ENCODE data around the gene ADAMTS6. TPM values are rescaled to one million over a fixed set of nuclear protein-coding genes. Genes with fewer than 3 reads are reported as not detected.

The ADAMTS6 gene
- total RNA-seq, 2 experiments from 2014 or later: 2.0 to 2.6 TPM

DNA sequence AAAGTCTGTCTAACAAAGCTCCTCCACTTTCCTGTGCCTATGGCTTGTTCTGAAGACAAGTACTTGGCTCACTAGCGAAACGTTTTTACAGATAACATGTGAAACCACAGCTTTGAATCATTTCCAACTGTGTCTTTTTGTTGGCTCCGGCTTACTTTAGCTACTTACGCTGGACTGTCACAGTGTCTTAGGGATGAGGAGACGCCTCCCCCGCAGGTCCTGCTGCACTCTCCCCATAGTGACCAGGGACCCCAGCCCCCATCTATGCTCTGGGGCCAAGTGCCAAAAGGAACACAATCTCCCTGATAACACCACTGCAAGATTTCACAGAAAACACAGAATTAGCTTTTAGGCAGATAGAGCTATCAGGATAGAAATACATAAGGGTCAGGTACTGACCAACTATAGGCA is 219.1 kb downstream of the ADAMTS6 start:
- Histone ChIP-seq H3K9me3 (ENCODE audit: control insufficient read depth in 1 of 2, insufficient read depth in 1 of 2, low read length in 2 of 2) (peaks cover 0 to 3% of the 10 kb centered on the region in 2 experiments), H3K4me3 (ENCODE audit: low read length) (no peak overlapping the region), H3K27me3 (ENCODE audit: control insufficient read depth in 1 of 2, insufficient read depth in 2 of 2, low read length in 2 of 2) (no peaks in the 10 kb centered on the region), H3K36me3 (ENCODE audit: insufficient read depth, low read length) (no peaks in the 10 kb centered on the region), H3K4me1 (ENCODE audit: insufficient read depth, low read length) (no peaks in the 10 kb centered on the region), H3K27ac (ENCODE audit: low read depth in 1 of 2, low read length in 2 of 2) (no peak overlapping the region)
- ChIA-PET CTCF (interaction anchor here (0.7 kb wide), 1 partner anchor 9 kb away, joined by 3 read pairs; no protein-coding TSS in a partner anchor), POLR2A (no interaction called here)
- Mint-ChIP-seq H3K4me3 (no peak overlapping the region), H3K36me3 (ENCODE audit: low read depth) (no peaks in the 10 kb centered on the region), H3K4me1 (ENCODE audit: low read depth) (no peaks in the 10 kb centered on the region), H3K27me3 (no peaks in the 10 kb centered on the region), H3K9me3 (no peaks in the 10 kb centered on the region), H3K27ac (no peak overlapping the region)
- ATAC-seq (ENCODE audit: poor library complexity) (no peak), DNase-seq (no peak)
- TF ChIP-seq, protein P1, sequence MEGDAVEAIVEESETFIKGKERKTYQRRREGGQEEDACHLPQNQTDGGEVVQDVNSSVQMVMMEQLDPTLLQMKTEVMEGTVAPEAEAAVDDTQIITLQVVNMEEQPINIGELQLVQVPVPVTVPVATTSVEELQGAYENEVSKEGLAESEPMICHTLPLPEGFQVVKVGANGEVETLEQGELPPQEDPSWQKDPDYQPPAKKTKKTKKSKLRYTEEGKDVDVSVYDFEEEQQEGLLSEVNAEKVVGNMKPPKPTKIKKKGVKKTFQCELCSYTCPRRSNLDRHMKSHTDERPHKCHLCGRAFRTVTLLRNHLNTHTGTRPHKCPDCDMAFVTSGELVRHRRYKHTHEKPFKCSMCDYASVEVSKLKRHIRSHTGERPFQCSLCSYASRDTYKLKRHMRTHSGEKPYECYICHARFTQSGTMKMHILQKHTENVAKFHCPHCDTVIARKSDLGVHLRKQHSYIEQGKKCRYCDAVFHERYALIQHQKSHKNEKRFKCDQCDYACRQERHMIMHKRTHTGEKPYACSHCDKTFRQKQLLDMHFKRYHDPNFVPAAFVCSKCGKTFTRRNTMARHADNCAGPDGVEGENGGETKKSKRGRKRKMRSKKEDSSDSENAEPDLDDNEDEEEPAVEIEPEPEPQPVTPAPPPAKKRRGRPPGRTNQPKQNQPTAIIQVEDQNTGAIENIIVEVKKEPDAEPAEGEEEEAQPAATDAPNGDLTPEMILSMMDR (IDR thresholded peaks at IDR 0.05): no peak
- intact Hi-C loops (cut with DNase I, micrococcal nuclease): no loop called here

DNA sequence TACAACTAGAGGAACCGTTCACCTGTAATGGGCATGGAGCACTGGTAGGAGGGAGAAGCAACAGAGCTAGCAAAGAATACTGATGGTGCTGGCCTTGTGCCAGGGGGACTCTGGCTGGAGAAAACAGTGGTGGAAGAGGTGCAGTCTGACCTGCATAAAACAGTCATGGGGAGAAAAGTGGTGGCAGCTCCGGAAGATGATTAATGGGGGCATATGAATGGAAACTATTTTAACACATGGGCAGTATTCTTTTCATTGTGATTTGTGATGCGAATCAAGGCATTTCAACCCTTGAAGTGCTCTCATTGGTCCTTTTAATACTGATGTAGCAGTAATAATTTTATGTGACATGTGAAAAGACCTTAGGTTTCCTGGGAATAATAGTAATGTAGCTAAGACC is 219.6 kb downstream of the ADAMTS6 start:
- TF ChIP-seq, protein P1 (IDR thresholded peaks at IDR 0.05): no peak
- H3K36me3 Mint-ChIP-seq (ENCODE audit: low read depth): no peaks in the 10 kb centered on the region
- ChIA-PET CTCF (interaction anchor here (0.9 kb wide), 1 partner anchor 11 kb away, joined by 3 read pairs; no protein-coding TSS in a partner anchor), POLR2A (no interaction called here)
- Histone ChIP-seq H3K27ac (ENCODE audit: low read depth in 1 of 2, low read length in 2 of 2) (no peak overlapping the region), H3K27me3 (ENCODE audit: control insufficient read depth in 1 of 2, insufficient read depth in 2 of 2, low read length in 2 of 2) (no peaks in the 10 kb centered on the region), H3K36me3 (ENCODE audit: insufficient read depth, low read length) (no peaks in the 10 kb centered on the region), H3K9me3 (ENCODE audit: control insufficient read depth in 1 of 2, insufficient read depth in 1 of 2, low read length in 2 of 2) (peaks cover 0 to 3% of the 10 kb centered on the region in 2 experiments), H3K4me1 (ENCODE audit: insufficient read depth, low read length) (no peaks in the 10 kb centered on the region), H3K4me3 (ENCODE audit: low read length) (no peak overlapping the region)
- no peak overlapping the region for H3K27ac Mint-ChIP-seq
- DNase-seq (no peak), ATAC-seq (ENCODE audit: poor library complexity) (no peak)
- no peaks in the 10 kb centered on the region for H3K4me1 Mint-ChIP-seq (ENCODE audit: low read depth)
- no peak overlapping the region for H3K4me3 Mint-ChIP-seq
- no peaks in the 10 kb centered on the region for H3K27me3 Mint-ChIP-seq
- H3K9me3 Mint-ChIP-seq: no peaks in the 10 kb centered on the region
- intact Hi-C loops (cut with DNase I, micrococcal nuclease): no loop called here

GRCh38 chr5:65261499-65261898 is 220.2 kb downstream of the ADAMTS6 start:
- CTCF ChIA-PET: interaction anchor here (0.9 kb wide), 1 partner anchor 11 kb away, joined by 3 read pairs; no protein-coding TSS in a partner anchor
- Mint-ChIP-seq H3K4me1 (ENCODE audit: low read depth) (no peaks in the 10 kb centered on the region), H3K36me3 (ENCODE audit: low read depth) (no peaks in the 10 kb centered on the region), H3K4me3 (no peak overlapping the region), H3K27ac (no peak overlapping the region), H3K27me3 (no peaks in the 10 kb centered on the region), H3K9me3 (no peaks in the 10 kb centered on the region)
- POLR2A ChIA-PET: no interaction called here
- H3K4me1 ChIP-seq (ENCODE audit: insufficient read depth, low read length): no peaks in the 10 kb centered on the region
- H3K36me3 ChIP-seq (ENCODE audit: insufficient read depth, low read length): no peaks in the 10 kb centered on the region
- no peak for ATAC-seq (ENCODE audit: poor library complexity)
- no peaks in the 10 kb centered on the region for H3K27me3 ChIP-seq (ENCODE audit: control insufficient read depth in 1 of 2, insufficient read depth in 2 of 2, low read length in 2 of 2)
- no peak for DNase-seq
- intact Hi-C loops (cut with DNase I, micrococcal nuclease): no loop called here
- H3K4me3 ChIP-seq (ENCODE audit: low read length): no peak overlapping the region
- peaks cover 0 to 3% of the 10 kb centered on the region in 2 experiments for H3K9me3 ChIP-seq (ENCODE audit: control insufficient read depth in 1 of 2, insufficient read depth in 1 of 2, low read length in 2 of 2)
- TF ChIP-seq, protein P1 (IDR thresholded peaks at IDR 0.05): no peak
- no peak overlapping the region for H3K27ac ChIP-seq (ENCODE audit: low read depth in 1 of 2, low read length in 2 of 2)

All from CD4-positive, alpha-beta T cell (primary cell).